Activated CD8-positive, alpha-beta memory T cell treated with anti-CD3 and anti-CD28 coated beads for 1 hour (primary cell): ENCODE data around the gene MYBBP1A.

ENCODE experiments used
- DNase-seq, 2 donors: peaks; one replicate each; pipeline ENCODE4 v3.0.0-alpha.2; 2020; ENCODE audit warnings: low read depth in 1 of 2; ENCODE audit errors: extremely low read depth in 1 of 2

The MYBBP1A gene

GRCh38 chr17:4549781-4550533, 5.2 kb downstream of the MYBBP1A start:
- no peak for DNase-seq

DNA sequence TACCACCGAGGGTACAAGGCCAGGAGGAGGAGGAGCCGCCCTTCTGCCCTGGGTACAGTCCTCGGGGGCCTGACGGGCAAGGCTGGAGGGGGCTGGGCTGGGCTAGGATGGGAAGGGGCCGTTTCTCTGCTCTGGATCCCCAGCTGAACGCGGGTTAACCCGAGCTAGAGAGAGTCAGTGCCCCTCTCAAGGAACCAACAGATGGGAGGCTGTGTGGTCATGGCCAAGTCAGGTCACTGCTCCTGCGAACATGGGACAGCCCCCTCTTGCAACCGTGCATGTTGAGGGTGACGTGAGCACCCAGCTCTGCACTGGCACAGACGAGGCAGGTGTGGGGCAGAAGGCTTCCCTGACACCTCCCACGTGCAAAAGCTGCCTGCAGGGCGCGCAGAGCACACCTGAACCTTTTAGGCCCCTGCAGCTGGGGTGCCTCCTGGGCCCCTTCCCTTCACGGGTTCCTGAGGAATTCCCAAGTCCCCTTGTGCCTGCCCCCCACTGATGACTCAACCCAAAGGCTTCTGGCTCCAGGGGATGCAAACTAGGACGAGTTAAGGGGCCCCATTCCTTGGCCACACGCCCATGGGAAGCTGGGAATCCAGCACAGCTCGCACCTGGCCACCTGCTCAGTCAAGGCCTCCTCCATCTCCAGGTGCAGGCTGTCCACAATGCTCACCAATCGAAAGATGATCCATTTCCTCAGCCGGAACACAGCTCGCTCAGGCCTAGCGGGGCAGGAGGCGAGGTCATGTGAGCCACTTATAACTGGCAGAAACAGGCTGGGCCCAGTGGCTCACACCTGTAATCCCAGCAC, 6.3 kb downstream of the MYBBP1A start:
- no peak for DNase-seq

DNA sequence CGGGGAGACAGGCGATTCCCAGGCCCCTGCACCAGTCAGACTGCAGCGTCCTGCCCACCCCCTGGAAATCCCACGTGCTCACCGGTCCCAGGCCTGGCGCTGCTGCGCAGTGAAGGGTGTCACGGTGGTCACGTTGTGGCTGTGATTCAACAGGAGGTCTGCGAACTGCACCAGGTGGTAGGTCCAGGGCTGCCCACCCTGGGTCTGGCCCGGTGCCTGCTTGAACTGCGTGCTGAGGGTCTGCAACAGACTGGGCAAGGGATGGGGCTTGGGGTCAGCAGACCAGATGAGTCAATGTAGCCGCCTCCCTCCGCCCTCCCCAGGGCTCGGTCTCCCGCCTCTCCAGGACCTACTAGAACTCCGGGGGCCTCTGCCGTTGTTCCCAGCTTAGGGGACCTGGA, 7.1 kb downstream of the MYBBP1A start:
- DNase-seq = no peak

GRCh38 chr17:4547118-4547906, 7.9 kb downstream of the MYBBP1A start:
- no peak for DNase-seq

DNA sequence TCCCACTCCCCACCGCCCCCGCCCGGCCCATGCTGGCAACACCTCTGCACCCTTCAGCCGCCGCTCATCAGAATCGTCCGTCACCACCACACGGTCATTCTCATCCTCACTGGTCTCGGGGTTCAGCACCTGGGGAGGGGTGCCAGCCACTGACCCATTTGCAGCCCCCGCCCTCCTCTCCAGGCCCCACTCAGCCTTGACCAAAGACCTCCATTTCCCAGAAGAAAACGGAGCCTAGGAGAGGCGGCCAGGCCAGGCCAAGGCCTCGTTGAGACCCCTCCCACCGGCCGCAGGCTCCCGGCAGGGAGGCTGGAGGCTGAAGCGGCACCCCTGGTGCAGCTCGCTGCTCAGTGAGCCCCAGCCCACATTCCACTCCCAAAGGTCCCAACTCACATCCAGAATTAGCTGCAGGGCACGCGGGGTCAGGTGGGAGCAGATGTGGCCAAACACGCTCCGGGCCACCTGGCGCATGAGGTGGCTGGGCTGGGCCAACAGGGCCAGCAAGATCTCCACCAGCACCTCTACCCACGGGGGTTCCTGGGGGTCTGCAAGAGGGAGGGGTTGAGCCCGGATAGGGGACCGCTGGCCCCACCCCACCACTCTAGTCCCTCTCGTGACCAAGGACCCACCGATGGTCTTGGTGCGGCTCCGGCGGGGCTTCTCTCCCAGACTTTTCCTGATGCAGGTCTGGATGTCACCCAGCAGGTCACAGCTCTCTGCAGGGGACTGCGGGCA, 9.8 kb downstream of the MYBBP1A start:
- no peak for DNase-seq

- DNase-seq = no peak
These were observed 10.3 kb downstream of the MYBBP1A start for GRCh38 chr17:4544951-4545216.

DNA sequence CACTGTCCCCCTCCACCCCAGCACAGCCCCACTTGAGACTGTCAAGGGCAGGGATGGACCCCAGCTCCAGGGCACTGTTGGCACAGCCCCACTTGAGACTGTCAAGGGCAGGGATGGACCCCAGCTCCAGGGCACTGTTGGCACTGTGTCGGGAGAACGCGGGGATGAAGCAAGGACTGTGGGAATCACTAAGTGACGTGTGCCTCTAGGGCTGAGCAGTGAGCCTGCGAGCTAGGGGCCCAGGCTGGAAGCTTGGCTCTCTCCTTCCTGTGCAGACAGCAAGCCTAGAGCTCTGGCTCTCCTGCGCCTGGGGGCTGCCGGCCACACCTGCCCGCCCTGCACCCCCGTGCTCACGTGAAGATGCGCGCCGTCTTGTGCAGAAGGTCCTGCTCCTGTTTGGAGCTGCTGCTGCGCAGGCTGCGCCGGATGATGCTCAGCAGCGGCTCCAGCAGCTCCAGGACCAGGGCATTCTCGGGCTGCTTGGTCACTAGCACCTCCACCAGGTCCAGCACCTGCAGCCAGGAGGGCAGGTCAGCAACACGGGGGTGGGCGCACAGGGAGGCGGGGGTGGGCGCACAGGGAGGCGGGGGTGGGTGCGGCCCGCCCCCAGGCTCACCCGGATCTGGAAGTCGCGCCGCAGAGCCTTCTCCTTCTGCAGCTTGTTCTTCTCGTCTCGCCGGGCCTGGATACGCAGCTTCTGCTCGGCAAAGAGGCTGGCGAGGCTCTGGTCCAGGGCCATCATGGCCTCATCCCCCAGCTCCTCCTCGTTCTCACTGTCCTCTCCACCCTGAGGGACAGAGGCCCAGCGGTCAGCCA, 10.8 kb downstream of the MYBBP1A start:
- no peak for DNase-seq

- no peak for DNase-seq
These were observed 11.6 kb downstream of the MYBBP1A start for GRCh38 chr17:4543557-4544026.

DNA sequence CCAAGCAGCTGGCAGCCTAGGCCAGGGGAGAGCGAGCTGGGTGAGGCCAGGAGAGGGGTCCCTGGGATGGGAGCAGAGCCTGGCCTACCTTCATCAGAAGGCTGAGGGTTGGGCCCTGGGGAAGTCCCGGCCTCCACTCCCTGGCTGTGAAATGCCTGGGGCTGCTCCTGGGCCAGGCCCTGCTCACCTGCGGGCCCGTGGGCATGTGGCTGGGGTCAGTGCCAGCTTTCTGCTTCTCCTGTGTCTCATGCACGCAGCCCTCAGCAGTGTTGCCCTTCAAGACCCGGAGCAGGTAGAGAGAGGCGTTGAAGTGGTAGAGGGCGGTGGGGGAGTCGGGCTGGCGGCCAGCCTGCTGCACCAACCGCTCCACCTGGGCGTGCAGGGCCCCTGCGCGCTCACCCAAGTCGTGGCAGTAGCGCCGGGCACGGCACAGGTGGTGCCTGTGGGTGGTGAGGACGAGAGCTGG, 12.4 kb downstream of the MYBBP1A start:
- DNase-seq = no peak

GRCh38 chr17:4542003-4542725, 13.0 kb downstream of the MYBBP1A start:
- no peak for DNase-seq

- no peak for DNase-seq
These were observed 13.7 kb downstream of the MYBBP1A start for GRCh38 chr17:4541328-4542002.

DNA sequence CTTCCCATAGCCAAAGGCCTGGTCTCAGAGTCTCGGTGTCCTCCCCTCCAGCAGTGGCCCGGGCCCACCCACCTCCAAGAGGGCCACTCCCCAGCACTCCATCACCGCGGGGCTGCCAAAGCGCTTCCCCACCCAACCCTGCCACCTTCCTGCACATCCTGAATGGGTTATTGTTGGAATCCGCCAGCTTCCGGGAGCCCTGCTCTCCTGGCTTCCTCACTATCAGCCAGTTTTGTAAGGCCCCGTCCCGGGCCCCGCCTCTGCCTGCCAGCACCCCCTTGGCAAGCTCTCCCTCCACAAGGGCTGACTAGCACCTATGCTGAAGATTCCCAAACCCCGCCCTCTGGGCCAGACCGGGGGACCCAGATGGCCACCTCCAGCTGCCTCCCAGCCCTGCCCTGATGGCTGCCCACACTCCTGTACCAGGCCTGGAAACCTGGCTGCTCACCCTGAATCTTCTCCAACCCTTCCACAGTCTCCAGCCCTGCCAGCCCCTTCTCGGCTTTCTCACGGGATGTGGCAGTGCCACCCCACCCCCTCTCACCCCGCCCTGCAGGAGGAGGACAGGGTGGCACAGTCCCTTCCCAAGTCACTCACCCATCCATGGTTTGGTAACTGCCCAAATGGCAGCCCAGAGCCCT, 14.4 kb downstream of the MYBBP1A start:
- DNase-seq = no peak

DNA sequence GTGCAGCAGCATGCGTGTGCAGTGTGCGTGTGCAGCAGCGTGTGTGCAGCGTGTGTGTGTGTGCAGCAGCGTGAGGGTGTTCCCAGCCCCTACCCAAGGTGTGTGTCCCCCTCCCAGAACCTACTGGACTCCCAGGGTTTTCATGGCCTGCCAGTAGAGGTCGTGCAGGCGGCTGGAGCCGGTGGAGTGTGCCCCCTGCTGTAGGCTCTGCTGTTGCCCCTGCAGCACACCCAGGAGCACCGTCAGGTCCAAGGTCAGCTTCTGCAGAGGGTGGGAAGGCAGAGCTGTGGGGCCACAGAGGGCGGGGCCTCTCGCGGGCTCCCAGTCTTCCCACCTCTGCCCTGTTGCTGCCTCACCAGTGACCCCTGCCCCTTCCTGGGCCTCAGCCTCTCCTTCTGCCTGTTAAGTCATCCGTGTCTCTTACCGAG, 14.9 kb downstream of the MYBBP1A start:
- no peak for DNase-seq

GRCh38 chr17:4539576-4540223, 15.5 kb downstream of the MYBBP1A start:
- no peak for DNase-seq

DNA sequence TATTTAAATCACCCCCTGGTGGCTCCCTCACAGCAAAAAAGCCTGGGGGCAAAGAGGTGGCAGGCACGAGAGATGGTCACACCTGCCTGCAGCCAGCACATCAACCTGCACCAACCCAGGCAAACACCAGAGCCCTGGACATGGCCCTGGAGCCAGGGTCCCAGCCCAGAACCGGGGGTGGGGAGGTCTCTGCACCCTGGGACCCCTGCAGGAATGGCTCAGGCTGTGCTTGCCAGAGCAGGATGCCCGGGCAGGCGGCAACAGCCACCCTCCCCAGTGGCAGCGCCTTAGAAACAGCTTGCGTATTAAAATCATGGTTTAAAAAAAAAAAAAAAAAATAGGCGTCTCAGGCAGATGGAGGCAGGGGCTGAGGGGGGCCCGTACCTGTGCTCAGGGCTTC, 16.2 kb downstream of the MYBBP1A start:
- DNase-seq = no peak

DNA sequence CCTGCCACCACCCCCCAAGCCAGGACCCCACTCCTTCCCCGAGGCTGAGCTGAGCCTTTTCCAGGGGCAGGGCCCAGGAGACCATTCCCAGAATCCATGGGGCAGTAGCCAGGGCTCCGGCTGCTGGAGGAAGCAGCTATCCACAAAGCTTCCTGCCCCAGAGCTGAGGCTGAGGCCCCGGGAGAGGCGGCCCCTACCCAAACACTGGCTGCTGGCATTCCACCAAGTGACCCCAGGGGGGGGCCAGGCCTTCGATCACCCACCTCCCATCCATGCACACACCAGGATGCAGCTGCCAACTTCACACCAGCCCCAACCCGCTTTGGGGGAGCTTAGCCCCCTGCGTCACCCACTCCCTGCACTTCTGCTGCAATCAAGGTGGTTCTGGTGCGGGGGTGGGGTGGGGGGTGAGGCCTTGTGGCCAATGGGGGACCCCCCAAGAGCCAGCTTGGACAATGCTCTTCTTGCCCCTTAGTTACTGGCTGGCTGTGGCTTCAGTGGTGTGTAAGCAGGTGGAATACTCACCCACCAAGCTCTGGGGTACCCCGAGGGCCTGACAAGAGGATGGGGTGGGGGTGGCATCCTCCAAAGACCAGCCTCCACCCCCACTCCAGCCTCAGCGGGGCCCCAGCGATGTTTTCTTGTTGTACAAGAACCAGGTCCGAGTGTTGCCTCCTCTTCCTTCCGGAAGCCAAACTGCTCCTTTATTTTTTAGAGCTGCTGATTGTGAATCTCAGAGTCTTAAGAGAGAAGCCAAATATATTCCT, 16.8 kb downstream of the MYBBP1A start:
- no peak for DNase-seq
